Hepatocyte (in vitro differentiated cells): ENCODE results near the gene RAB22A. TPM values are rescaled to one million over a fixed set of nuclear protein-coding genes. Genes with fewer than 3 reads are reported as not detected.

Experiments
- DNase-seq: peaks from one replicate; pipeline ENCODE4 v3.0.0-alpha.2; 2016; ENCODE audit warnings: low spot score
- H2AFZ ChIP-seq: fragments of 200-600 bp; sonication (generic); 2 replicates; pipeline ENCODE4 v1.6.0; 2016; ENCODE audit warnings: antibody characterized with exemption, mild to moderate bottlenecking
- H3K27ac ChIP-seq: fragments of 200-600 bp; sonication (generic); 2 replicates; pipeline ENCODE4 v1.5.1; 2016; ENCODE audit warnings: mild to moderate bottlenecking
- H3K27me3 ChIP-seq: fragments of 200-600 bp; sonication (generic); 2 replicates; pipeline ENCODE4 v1.6.1; 2016
- H3K36me3 ChIP-seq: fragments of 200-600 bp; sonication (generic); replicated peaks from 2 replicates; pipeline ENCODE4 v1.5.1; 2016; ENCODE audit warnings: low read depth; ENCODE audit not compliant: insufficient read depth
- H3K4me1 ChIP-seq: fragments of 200-600 bp; sonication (generic); 2 replicates; pipeline ENCODE4 v1.5.1; 2016; ENCODE audit warnings: mild to moderate bottlenecking, moderate library complexity; ENCODE audit not compliant: insufficient read depth
- H3K4me2 ChIP-seq: fragments of 200-600 bp; sonication (generic); 2 replicates; pipeline ENCODE4 v1.6.0; 2016
- H3K4me3 ChIP-seq: fragments of 200-600 bp; sonication (generic); 2 replicates; pipeline ENCODE4 v1.5.1; 2016; ENCODE audit warnings: mild to moderate bottlenecking
- H3K79me2 ChIP-seq: fragments of 200-600 bp; sonication (generic); 2 replicates; pipeline ENCODE4 v1.6.0; 2017; ENCODE audit warnings: mild to moderate bottlenecking
- H3K9me2 ChIP-seq: fragments of 200-600 bp; sonication (generic); replicated peaks from 2 replicates; pipeline ENCODE4 v1.6.0; 2017; ENCODE audit warnings: mild to moderate bottlenecking; ENCODE audit not compliant: insufficient read depth
- H3K9me3 ChIP-seq: fragments of 200-600 bp; sonication (generic); 2 replicates; pipeline ENCODE4 v1.5.1; 2016; ENCODE audit warnings: low read depth, mild to moderate bottlenecking
- H4K20me1 ChIP-seq: fragments of 200-600 bp; sonication (generic); 2 replicates; pipeline ENCODE4 v1.6.0; 2016; ENCODE audit warnings: mild to moderate bottlenecking; ENCODE audit not compliant: insufficient read depth, poor library complexity, severe bottlenecking
- CTCF ChIP-seq: fragments of 200-600 bp; sonication (generic); IDR thresholded peaks from 2 replicates; pipeline ENCODE4 v1.5.1; 2016; ENCODE audit warnings: antibody characterized with exemption, mild to moderate bottlenecking; ENCODE audit not compliant: poor library complexity
- EZH2 ChIP-seq: fragments of 200-600 bp; sonication (generic); IDR thresholded peaks from 2 replicates; pipeline ENCODE4 v1.6.1; 2016; ENCODE audit warnings: antibody characterized with exemption, mild to moderate bottlenecking, borderline replicate concordance
- EZH2phosphoT487 ChIP-seq: fragments of 200-600 bp; sonication (generic); IDR thresholded peaks from one replicate; pipeline ENCODE4 v1.6.1; 2018; ENCODE audit warnings: antibody characterized with exemption, mild to moderate bottlenecking, low read depth, moderate library complexity; ENCODE audit not compliant: unreplicated experiment, severe bottlenecking
- WGBS: methylation state at CpG from one replicate; pipeline ENCODE4 v1.1.6; 2016; ENCODE audit warnings: low lambda C conversion rate; ENCODE audit errors: missing lambda C conversion rate; 5-methylcytosine and 5-hydroxymethylcytosine counted together
- polyA plus RNA-seq: library from polyadenylated mRNA; unstranded; fragments of >200 nt; fragmentation: Nextera tagmentation; extraction: Ambion mirVana; gene quantifications from 2 replicates; pipeline ENCODE4 v1.2.1, GENCODE V29; 2016
- total RNA-seq: library from RNA; depleted of rRNA; stranded (reverse); fragments of >200 nt; gene quantifications from 2 replicates; pipeline ENCODE4 v1.2.3, GENCODE V29; 2014

Gene RAB22A
- total and polyA plus RNA-seq, 2 experiments from 2014 or later = 18.4 to 26.9 TPM

- TF ChIP-seq CTCF (no peak), EZH2phosphoT487 (no peak), EZH2 (no peak)
- Histone ChIP-seq H2AFZ (no peak overlapping the region), H3K4me1 (peaks cover 3% of the 10 kb centered on the region), H3K79me2 (peaks cover 70% of the 10 kb centered on the region), H3K27me3 (no peaks in the 10 kb centered on the region), H3K4me3 (no peak overlapping the region), H3K27ac (no peak overlapping the region), H3K36me3 (no peaks in the 10 kb centered on the region), H3K9me2 (no peaks in the 10 kb centered on the region), H4K20me1 (peaks cover 33% of the 10 kb centered on the region), H3K4me2 (no peak overlapping the region), H3K9me3 (no peaks in the 10 kb centered on the region)
- 94% methylated on average over 2 of the region's 2 CpGs for whole genome bisulfite sequencing
- no peak for DNase-seq
These were observed 107.3 kb downstream of the RAB22A start for GRCh38 chr20:58416835-58417234.

Other genes starting within 250 kb of the RAB22A start
- not detected in 2 replicates for gene ANKRD60, start 81.1 kb upstream of the RAB22A start, total RNA-seq
- not detected in 2 replicates for gene ANKRD60, start 81.1 kb upstream of the RAB22A start, polyA plus RNA-seq
- gene VAPB, start 79.5 kb downstream of the RAB22A start, total RNA-seq = 26.8 and 32.1 TPM in 2 replicates
- 40.1 and 49.6 TPM in 2 replicates for gene VAPB, start 79.5 kb downstream of the RAB22A start, polyA plus RNA-seq
- gene APCDD1L, start 205.7 kb downstream of the RAB22A start, total RNA-seq = 0.23 TPM in 1 of 2 replicates, not detected in the other
- gene APCDD1L, start 205.7 kb downstream of the RAB22A start, polyA plus RNA-seq = 0.07 TPM in 1 of 2 replicates, not detected in the other